Kidney tubule cell (primary cell): Measurements from ENCODE around the gene TOMM20L.

Source experiments
- DNase-seq: peaks from one replicate; pipeline ENCODE4 v3.0.0-alpha.2; 2018; ENCODE audit warnings: low spot score

Gene TOMM20L

GRCh38 chr14:58427281-58428117, 31.8 kb downstream of the TOMM20L start, which contains the start of the genes KIAA0586 and TIMM9:
Gene KIAA0586 (plus strand): TSS chr14:58427719. CDS start chr14:58428265, 546 bp downstream.
Gene TIMM9 (minus strand): TSS chr14:58427531. CDS start chr14:58411945, 15,586 bp downstream.
- DNase-seq, result peak; percentile 99

GRCh38 chr14:58428118-58428683, 32.5 kb downstream of the TOMM20L start:
- peak; percentile 59 for DNase-seq

- DNase-seq, result peak; percentile 70
Observed at GRCh38 chr14:58430156-58430555, 34.4 kb downstream of the TOMM20L start.

GRCh38 chr14:58439476-58439875, 43.7 kb downstream of the TOMM20L start:
- DNase-seq, result no peak

- DNase-seq, result no peak
Observed at GRCh38 chr14:58444627-58445026, 48.9 kb downstream of the TOMM20L start.

- peak; percentile 40 for DNase-seq
Observed at GRCh38 chr14:58455593-58456265, 60.0 kb downstream of the TOMM20L start.
